Transverse colon (tissue), 4 donors: ENCODE measurements around the gene GMCL1.
"Not testable (repeated sequence)": the region's sequence is repeated elsewhere in the genome, so short reads cannot be mapped to it uniquely, and the experiment has no call there.

Source experiments
- EP300 ChIP-seq: sonication (generic); formaldehyde crosslinking; IDR thresholded peaks from one replicate; pipeline ENCODE4 v1.6.1; 2017; ENCODE audit warnings: antibody characterized with exemption, low read depth
- POLR2A ChIP-seq: fragments of 450-650 bp; IDR thresholded peaks from one replicate; pipeline ENCODE4 v1.6.1; 2016; ENCODE audit warnings: antibody characterized with exemption, mild to moderate bottlenecking, moderate library complexity
- POLR2AphosphoS5 ChIP-seq, 3 donors: sonication (generic); formaldehyde crosslinking; IDR thresholded peaks; one replicate each; pipeline ENCODE4 v1.6.1; 2016; ENCODE audit warnings: antibody characterized with exemption in 3 of 3
- TF ChIP-seq, protein P1 (sequence below), 5 experiments: fragments of 200-600 bp in 3 of 5; fragments of 450-650 bp in 2 of 5; sonication (generic) in 3 of 5; IDR thresholded peaks; 1 replicate in 2 of 5; 2 replicates in 3 of 5; pipeline ENCODE4 v1.5.1; 2016 to 2017; ENCODE audit warnings: antibody characterized with exemption in 5 of 5, inconsistent platforms in 3 of 5, mild to moderate bottlenecking in 2 of 5, moderate library complexity in 1 of 5

DNA sequence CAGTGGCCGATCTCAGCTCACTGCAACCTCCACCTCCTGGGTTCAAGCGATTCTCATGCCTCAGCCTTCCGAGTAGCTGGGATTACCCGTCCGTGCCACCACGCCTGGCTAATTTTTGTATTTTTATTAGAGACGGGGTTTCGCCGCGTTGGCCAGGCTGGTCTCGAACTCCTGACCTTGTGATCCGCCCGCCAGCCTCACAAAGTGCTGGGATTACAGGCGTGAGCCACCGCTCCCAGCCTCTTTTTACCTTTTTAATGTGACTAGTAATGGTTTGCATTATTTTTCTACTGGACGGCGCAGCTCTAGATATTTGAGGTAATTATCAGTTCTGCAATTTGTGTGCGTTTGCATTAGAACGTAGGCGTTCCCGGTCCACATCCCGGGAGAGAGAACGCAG is 65.3 kb downstream of the GMCL1 start:
- TF ChIP-seq POLR2A; POLR2AphosphoS5 (IDR thresholded peaks at IDR 0.05); EP300: not testable (repeated sequence)
- TF ChIP-seq, protein P1, sequence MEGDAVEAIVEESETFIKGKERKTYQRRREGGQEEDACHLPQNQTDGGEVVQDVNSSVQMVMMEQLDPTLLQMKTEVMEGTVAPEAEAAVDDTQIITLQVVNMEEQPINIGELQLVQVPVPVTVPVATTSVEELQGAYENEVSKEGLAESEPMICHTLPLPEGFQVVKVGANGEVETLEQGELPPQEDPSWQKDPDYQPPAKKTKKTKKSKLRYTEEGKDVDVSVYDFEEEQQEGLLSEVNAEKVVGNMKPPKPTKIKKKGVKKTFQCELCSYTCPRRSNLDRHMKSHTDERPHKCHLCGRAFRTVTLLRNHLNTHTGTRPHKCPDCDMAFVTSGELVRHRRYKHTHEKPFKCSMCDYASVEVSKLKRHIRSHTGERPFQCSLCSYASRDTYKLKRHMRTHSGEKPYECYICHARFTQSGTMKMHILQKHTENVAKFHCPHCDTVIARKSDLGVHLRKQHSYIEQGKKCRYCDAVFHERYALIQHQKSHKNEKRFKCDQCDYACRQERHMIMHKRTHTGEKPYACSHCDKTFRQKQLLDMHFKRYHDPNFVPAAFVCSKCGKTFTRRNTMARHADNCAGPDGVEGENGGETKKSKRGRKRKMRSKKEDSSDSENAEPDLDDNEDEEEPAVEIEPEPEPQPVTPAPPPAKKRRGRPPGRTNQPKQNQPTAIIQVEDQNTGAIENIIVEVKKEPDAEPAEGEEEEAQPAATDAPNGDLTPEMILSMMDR (IDR thresholded peaks at IDR 0.05) = not testable (repeated sequence)
